ENCODE results near the gene OTULIN.

GRCh38 chr5:14678773-14679334, 14.3 kb downstream of the OTULIN start:
- TF ChIP-seq CTCF (conservative IDR thresholded peaks at IDR 0.05; ENCODE audit: low read depth, low read length) (no peak), EZH2 (IDR thresholded peaks at IDR 0.05; ENCODE audit: borderline replicate concordance, low read depth, low read length, poor library complexity, severe bottlenecking) (no peak)

All from A673 (cell line).